HEK293 (cell line): ENCODE measurements around the gene UBE2D2.

Experiments used
- BCL11A ChIP-seq: fragments of 450-650 bp; formaldehyde crosslinking; IDR thresholded peaks from 2 replicates; pipeline ENCODE4 v1.5.1; 2016; ENCODE audit warnings: low read depth, missing biosample characterization, missing genetic modification characterization
- HIC1 ChIP-seq: fragments of 450-650 bp; formaldehyde crosslinking; IDR thresholded peaks from 2 replicates; pipeline ENCODE4 v1.5.1; 2016; ENCODE audit warnings: missing biosample characterization, missing genetic modification characterization
- KLF1 ChIP-seq: fragments of 450-650 bp; formaldehyde crosslinking; IDR thresholded peaks from 2 replicates; pipeline ENCODE4 v1.5.1; 2016; ENCODE audit warnings: missing biosample characterization, missing genetic modification characterization
- MYNN ChIP-seq: fragments of 450-650 bp; formaldehyde crosslinking; IDR thresholded peaks from 2 replicates; pipeline ENCODE4 v1.5.1; 2016; ENCODE audit warnings: missing biosample characterization, missing genetic modification characterization, borderline replicate concordance
- OSR2 ChIP-seq: fragments of 450-650 bp; formaldehyde crosslinking; IDR thresholded peaks from 2 replicates; pipeline ENCODE4 v1.5.1; 2016; ENCODE audit warnings: missing biosample characterization, missing genetic modification characterization
- PBX3 ChIP-seq: sonication (generic); formaldehyde crosslinking; IDR thresholded peaks from 2 replicates; pipeline ENCODE4 v1.8.1; 2022; ENCODE audit warnings: mild to moderate bottlenecking, moderate library complexity, missing genetic modification reagents
- PRDM4 ChIP-seq: fragments of 450-650 bp; formaldehyde crosslinking; IDR thresholded peaks from 2 replicates; pipeline ENCODE4 v1.5.1; 2017; ENCODE audit warnings: missing biosample characterization, missing genetic modification characterization
- REPIN1 ChIP-seq: fragments of 450-650 bp; formaldehyde crosslinking; IDR thresholded peaks from 2 replicates; pipeline ENCODE4 v1.5.1; 2017; ENCODE audit warnings: missing biosample characterization, missing genetic modification characterization, low read depth
- SCRT1 ChIP-seq: fragments of 450-650 bp; formaldehyde crosslinking; IDR thresholded peaks from 2 replicates; pipeline ENCODE4 v1.5.1; 2016; ENCODE audit warnings: missing biosample characterization, missing genetic modification characterization, borderline replicate concordance
- TRIM28 ChIP-seq: IDR thresholded peaks from 2 replicates; pipeline ENCODE4 v1.6.1; 2011; ENCODE audit warnings: low read length, control low read depth, borderline replicate concordance
- YY1 ChIP-seq: fragments of 450-650 bp; formaldehyde crosslinking; IDR thresholded peaks from 2 replicates; pipeline ENCODE4 v1.5.1; 2018; ENCODE audit warnings: missing biosample characterization, missing genetic modification characterization
- ZBTB10 ChIP-seq: fragments of 450-650 bp; formaldehyde crosslinking; IDR thresholded peaks from 2 replicates; pipeline ENCODE4 v1.5.1; 2016; ENCODE audit warnings: missing biosample characterization, missing genetic modification characterization
- ZBTB20 ChIP-seq: fragments of 450-650 bp; formaldehyde crosslinking; IDR thresholded peaks from 2 replicates; pipeline ENCODE4 v1.5.1; 2016; ENCODE audit warnings: missing biosample characterization, missing genetic modification characterization
- ZFP41 ChIP-seq: fragments of 450-650 bp; formaldehyde crosslinking; IDR thresholded peaks from 2 replicates; pipeline ENCODE4 v1.5.1; 2016; ENCODE audit warnings: missing biosample characterization, missing genetic modification characterization, borderline replicate concordance
- ZNF10 ChIP-seq: fragments of 450-650 bp; formaldehyde crosslinking; IDR thresholded peaks from 2 replicates; pipeline ENCODE4 v1.5.1; 2017; ENCODE audit warnings: missing biosample characterization, missing genetic modification characterization
- ZNF112 ChIP-seq: fragments of 450-650 bp; formaldehyde crosslinking; IDR thresholded peaks from 2 replicates; pipeline ENCODE4 v1.5.0; 2017; ENCODE audit warnings: missing biosample characterization, missing genetic modification characterization
- ZNF155 ChIP-seq: fragments of 450-650 bp; formaldehyde crosslinking; IDR thresholded peaks from 2 replicates; pipeline ENCODE4 v1.5.1; 2016; ENCODE audit warnings: missing biosample characterization, missing genetic modification characterization
- ZNF266 ChIP-seq: fragments of 450-650 bp; formaldehyde crosslinking; IDR thresholded peaks from 2 replicates; pipeline ENCODE4 v1.5.1; 2016; ENCODE audit warnings: missing biosample characterization, missing genetic modification characterization, low read depth
- ZNF366 ChIP-seq: fragments of 450-650 bp; formaldehyde crosslinking; conservative IDR thresholded peaks from 2 replicates; pipeline ENCODE4 v1.5.1; 2016; ENCODE audit warnings: missing biosample characterization, missing genetic modification characterization
- ZNF404 ChIP-seq: fragments of 450-650 bp; formaldehyde crosslinking; IDR thresholded peaks from 2 replicates; pipeline ENCODE4 v1.5.1; 2017; ENCODE audit warnings: missing biosample characterization, missing genetic modification characterization
- ZNF558 ChIP-seq: fragments of 450-650 bp; formaldehyde crosslinking; IDR thresholded peaks from 2 replicates; pipeline ENCODE4 v1.5.1; 2016; ENCODE audit warnings: missing biosample characterization, missing genetic modification characterization
- ZNF561 ChIP-seq: fragments of 450-650 bp; IDR thresholded peaks from 2 replicates; pipeline ENCODE4 v1.5.1; 2018; ENCODE audit warnings: missing biosample characterization, missing genetic modification characterization, borderline replicate concordance
- ZNF580 ChIP-seq: fragments of 450-650 bp; formaldehyde crosslinking; IDR thresholded peaks from 2 replicates; pipeline ENCODE4 v1.5.1; 2016; ENCODE audit warnings: missing biosample characterization, missing genetic modification characterization
- ZNF596 ChIP-seq: fragments of 450-650 bp; IDR thresholded peaks from 2 replicates; pipeline ENCODE4 v1.5.0; 2018; ENCODE audit warnings: missing biosample characterization, mild to moderate bottlenecking, missing genetic modification characterization, moderate library complexity
- ZNF600 ChIP-seq: fragments of 450-650 bp; formaldehyde crosslinking; IDR thresholded peaks from 2 replicates; pipeline ENCODE4 v1.5.1; 2016; ENCODE audit warnings: missing biosample characterization, missing genetic modification characterization
- ZNF626 ChIP-seq: fragments of 450-650 bp; sonication (Bioruptor Pico); formaldehyde crosslinking; IDR thresholded peaks from 2 replicates; pipeline ENCODE4 v1.5.1; 2018; ENCODE audit warnings: missing biosample characterization, missing genetic modification characterization, inconsistent platforms
- ZNF629 ChIP-seq: fragments of 450-650 bp; formaldehyde crosslinking; IDR thresholded peaks from 2 replicates; pipeline ENCODE4 v1.5.1; 2017; ENCODE audit warnings: missing biosample characterization, missing genetic modification characterization
- ZNF660 ChIP-seq: fragments of 450-650 bp; IDR thresholded peaks from 2 replicates; pipeline ENCODE4 v1.5.1; 2018; ENCODE audit warnings: missing biosample characterization, mild to moderate bottlenecking, missing genetic modification characterization
- ZNF701 ChIP-seq: fragments of 450-650 bp; formaldehyde crosslinking; IDR thresholded peaks from 2 replicates; pipeline ENCODE4 v1.5.1; 2016; ENCODE audit warnings: missing biosample characterization, missing genetic modification characterization
- ZSCAN4 ChIP-seq: fragments of 450-650 bp; formaldehyde crosslinking; IDR thresholded peaks from 2 replicates; pipeline ENCODE4 v1.5.1; 2017; ENCODE audit warnings: missing biosample characterization, missing genetic modification characterization

The UBE2D2 gene

GRCh38 chr5:139560752-139561654, at the start of gene UBE2D2 (continued):
- TF ChIP-seq PRDM4 (tag by site-specific recombination) (no peak), ZNF701 (no peak), TRIM28 (no peak), ZNF366 (peak; percentile 35; the same call in 1 of the 2 replicates), MYNN (no peak), ZNF580 (tag by site-specific recombination) (no peak), ZNF266 (tag by site-specific recombination) (no peak), ZNF596 (tag by site-specific recombination) (0 out of 2 replicates have a peak, but pooled peaks have one; percentile 39), ZNF558 (tag by site-specific recombination) (no peak), OSR2 (no peak), KLF1 (tag by site-specific recombination) (peak; percentile 84), ZBTB10 (tag by site-specific recombination) (no peak), ZBTB20 (tag by site-specific recombination) (peak; percentile 51), ZNF600 (no peak; the same call in 1 of the 2 replicates), SCRT1 (no peak), ZNF404 (tag by site-specific recombination) (no peak), ZSCAN4 (tag by site-specific recombination) (no peak), REPIN1 (tag by site-specific recombination) (no peak), ZNF626 (tag by site-specific recombination) (no peak), ZNF660 (peak; percentile 89; the same call in 1 of the 2 replicates), HIC1 (tag by site-specific recombination) (no peak), ZNF629 (tag by site-specific recombination) (peak; percentile 50; the same call in 1 of the 2 replicates), ZNF155 (tag by site-specific recombination) (no peak), PBX3 (CRISPR knock-in tag) (peak; percentile 78), ZFP41 (tag by site-specific recombination) (no peak), ZNF112 (tag by site-specific recombination) (no peak), ZNF561 (peak; percentile 86; the same call in 1 of the 2 replicates), ZNF10 (peak; percentile 11; the same call in 1 of the 2 replicates), YY1 (tag by site-specific recombination) (no peak; the same call in none of the 2 replicates), BCL11A (no peak)
